Endothelial cell of umbilical vein (primary cell): ENCODE results near the gene SDHC.
"Not testable (repeated sequence)": the region's sequence is repeated elsewhere in the genome, so short reads cannot be mapped to it uniquely, and the experiment has no call there.

Source experiments
- EZH2 ChIP-seq: IDR thresholded peaks from 2 replicates; pipeline ENCODE4 v1.6.1; 2012; ENCODE audit warnings: borderline replicate concordance, low read depth, mild to moderate bottlenecking, moderate library complexity, low read length, inconsistent platforms; ENCODE audit not compliant: severe bottlenecking
- FOS ChIP-seq: IDR thresholded peaks from 2 replicates; pipeline ENCODE4 v1.6.1; 2011; ENCODE audit warnings: mild to moderate bottlenecking, low read length, moderate library complexity, borderline replicate concordance; ENCODE audit not compliant: insufficient read depth
- POLR2A ChIP-seq: IDR thresholded peaks from 2 replicates; pipeline ENCODE4 v1.6.1; 2012; ENCODE audit warnings: low read depth, mild to moderate bottlenecking, control low read depth, low read length
- TF ChIP-seq, protein P1 (sequence below), 2 donors: IDR thresholded peaks; 1 replicate in 1 of 2; 2 replicates in 1 of 2; pipeline ENCODE4 v1.5.1; 2011; ENCODE audit warnings: low read length in 2 of 2, mild to moderate bottlenecking in 2 of 2, moderate library complexity in 2 of 2, control low read depth in 1 of 2, inconsistent platforms in 1 of 2, low read depth in 1 of 2; ENCODE audit not compliant: insufficient read depth in 1 of 2; ENCODE audit errors: extremely low read depth in 1 of 2
- TF ChIP-seq, protein P2 (sequence below): IDR thresholded peaks from 2 replicates; pipeline ENCODE4 v1.6.1; 2011; ENCODE audit not compliant: insufficient read depth, insufficient read length

DNA sequence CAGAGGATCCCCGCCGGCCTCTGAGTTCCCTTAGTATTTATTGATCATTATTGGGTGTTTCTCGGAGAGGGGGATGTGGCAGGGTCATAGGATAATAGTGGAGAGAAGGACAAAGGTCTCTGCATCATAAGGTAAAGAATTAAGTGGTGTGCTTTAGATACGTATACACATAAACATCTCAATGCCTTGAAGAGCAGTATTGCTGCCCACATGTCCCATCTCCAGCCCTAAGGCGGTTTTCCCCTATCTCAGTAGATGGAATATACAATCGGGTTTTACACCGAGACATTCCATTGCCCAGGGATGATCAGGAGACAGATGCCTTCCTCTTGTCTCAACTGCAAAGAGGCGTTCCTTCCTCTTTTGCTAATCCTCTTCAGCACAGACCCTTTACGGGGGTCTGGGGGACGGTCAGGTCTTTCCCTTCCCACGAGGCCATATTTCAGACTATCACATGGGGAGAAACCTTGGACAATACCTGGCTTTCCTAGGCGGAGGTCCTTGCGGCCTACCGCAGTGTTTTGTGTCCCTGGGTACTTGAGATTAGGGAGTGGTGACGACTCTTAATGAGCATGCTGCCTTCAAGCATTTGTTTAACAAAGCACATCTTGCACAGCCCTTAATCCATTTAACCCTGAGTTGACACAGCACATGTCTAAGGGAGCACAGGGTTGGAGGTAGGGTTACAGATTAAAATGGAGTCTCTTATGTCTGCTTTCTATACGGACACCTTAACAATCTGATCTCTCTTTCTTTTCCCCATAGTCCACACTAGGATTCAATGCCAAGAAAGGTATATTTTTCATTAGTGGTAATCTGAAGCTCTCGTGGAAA is 1.9 kb downstream of the SDHC start:
- TF ChIP-seq, protein P1, sequence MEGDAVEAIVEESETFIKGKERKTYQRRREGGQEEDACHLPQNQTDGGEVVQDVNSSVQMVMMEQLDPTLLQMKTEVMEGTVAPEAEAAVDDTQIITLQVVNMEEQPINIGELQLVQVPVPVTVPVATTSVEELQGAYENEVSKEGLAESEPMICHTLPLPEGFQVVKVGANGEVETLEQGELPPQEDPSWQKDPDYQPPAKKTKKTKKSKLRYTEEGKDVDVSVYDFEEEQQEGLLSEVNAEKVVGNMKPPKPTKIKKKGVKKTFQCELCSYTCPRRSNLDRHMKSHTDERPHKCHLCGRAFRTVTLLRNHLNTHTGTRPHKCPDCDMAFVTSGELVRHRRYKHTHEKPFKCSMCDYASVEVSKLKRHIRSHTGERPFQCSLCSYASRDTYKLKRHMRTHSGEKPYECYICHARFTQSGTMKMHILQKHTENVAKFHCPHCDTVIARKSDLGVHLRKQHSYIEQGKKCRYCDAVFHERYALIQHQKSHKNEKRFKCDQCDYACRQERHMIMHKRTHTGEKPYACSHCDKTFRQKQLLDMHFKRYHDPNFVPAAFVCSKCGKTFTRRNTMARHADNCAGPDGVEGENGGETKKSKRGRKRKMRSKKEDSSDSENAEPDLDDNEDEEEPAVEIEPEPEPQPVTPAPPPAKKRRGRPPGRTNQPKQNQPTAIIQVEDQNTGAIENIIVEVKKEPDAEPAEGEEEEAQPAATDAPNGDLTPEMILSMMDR (IDR thresholded peaks at IDR 0.05; ENCODE audit: extremely low read depth in 1 of 2, insufficient read depth in 1 of 2, low read depth in 1 of 2, low read length in 2 of 2) = not testable (repeated sequence)
- TF ChIP-seq EZH2, POLR2A, FOS: not testable (repeated sequence)
- TF ChIP-seq, protein P2, sequence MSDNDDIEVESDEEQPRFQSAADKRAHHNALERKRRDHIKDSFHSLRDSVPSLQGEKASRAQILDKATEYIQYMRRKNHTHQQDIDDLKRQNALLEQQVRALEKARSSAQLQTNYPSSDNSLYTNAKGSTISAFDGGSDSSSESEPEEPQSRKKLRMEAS = not testable (repeated sequence)
